ENCODE data around the gene SH2D1B.

Gene SH2D1B

DNA sequence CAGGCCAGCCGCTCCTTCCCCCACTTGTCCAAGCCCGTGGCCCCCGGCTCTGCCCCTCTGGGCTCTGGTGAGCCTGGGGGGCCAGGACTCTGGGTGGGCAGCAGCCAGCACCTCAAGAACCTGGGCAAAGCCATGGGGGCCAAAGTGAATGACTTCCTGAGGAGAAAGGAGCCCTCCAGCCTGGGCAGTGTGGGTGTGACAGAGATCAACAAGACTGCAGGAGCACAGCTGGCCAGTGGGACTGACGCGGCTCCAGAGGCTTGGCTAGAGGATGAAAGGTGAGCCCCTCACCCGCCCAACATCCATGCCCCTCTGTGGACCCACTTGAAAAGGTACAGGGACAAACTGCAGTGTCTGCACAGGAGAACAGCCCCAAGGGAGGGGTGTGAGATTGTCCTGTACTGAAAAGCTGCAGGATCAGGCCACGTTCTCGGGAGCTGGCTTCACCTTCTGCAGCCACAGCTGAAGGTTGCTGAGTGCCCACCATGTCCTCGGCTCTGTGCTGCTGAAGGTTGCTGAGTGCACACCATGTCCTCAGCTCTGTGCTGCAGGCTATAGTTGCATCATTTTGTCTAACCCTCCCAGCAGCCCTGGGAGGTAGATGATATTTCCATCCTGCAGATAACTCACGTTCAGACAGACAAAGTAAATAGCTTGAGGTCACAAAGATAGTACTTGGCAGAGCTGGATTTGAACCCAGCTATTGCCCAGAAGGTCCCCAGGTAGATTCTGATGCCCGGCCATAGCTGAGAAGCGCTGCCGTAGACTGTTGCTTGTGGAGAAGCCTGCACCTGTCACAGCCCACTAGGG is 29.8 kb downstream of the SH2D1B start:
- no peak for DNase-seq (ENCODE audit: low read depth in 2 of 2)

GRCh38 chr1:162381383-162381782 is 30.6 kb downstream of the SH2D1B start, which contains the start of gene C1orf226:
Gene C1orf226, plus strand, starts transcription at chr1:162381728. Its CDS starts 174 bp downstream, at chr1:162381902.
- no peak for DNase-seq (ENCODE audit: low read depth in 2 of 2)

DNA sequence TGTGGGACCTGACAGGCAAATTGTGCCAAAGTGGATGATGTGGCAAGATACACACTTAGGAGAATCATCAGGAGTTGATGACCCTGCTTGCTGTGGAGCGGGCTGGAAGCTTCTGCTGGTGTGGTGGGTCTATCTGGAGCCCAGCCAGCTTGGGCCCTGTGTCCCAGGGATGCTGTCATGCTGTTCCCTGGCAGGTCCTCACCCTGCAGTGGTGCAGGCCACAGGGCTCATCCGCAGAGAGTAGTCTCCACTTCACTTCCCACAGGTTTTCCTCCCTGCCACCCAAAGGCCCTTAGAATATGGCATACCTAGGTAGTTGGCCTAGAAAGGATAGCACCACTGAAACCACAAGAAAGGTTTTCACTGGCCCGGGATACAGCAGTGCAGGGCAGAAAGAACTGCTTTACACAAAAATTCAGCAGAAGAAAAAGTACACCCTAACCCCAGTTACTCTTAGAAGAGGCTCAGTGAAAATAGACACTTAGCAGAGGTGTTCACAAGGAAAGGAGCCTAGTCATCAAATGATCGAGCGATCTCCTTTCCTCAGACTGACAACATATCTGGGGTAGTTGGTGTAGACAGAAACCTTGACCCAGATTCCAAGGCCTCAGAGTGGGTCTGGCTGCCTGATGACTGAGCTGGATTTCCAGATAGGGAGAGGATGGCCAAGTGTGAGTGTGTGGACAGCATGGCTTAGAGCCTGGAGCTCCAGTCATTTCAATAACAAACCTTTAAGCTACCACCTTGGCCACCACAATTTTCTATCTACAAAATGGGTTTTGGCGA is 31.7 kb downstream of the SH2D1B start:
- no peak for DNase-seq (ENCODE audit: low read depth in 2 of 2)

- no peak for DNase-seq (ENCODE audit: low read depth in 2 of 2)
Measured at GRCh38 chr1:162376691-162377090, 35.2 kb downstream of the SH2D1B start, which contains the start of gene SPATA46. Gene SPATA46, minus strand, starts transcription at chr1:162376854. Its CDS starts 64 bp downstream, at chr1:162376790.

- no peak for DNase-seq (ENCODE audit: low read depth in 2 of 2)
Measured at GRCh38 chr1:162375463-162375862, 36.5 kb downstream of the SH2D1B start.

DNA sequence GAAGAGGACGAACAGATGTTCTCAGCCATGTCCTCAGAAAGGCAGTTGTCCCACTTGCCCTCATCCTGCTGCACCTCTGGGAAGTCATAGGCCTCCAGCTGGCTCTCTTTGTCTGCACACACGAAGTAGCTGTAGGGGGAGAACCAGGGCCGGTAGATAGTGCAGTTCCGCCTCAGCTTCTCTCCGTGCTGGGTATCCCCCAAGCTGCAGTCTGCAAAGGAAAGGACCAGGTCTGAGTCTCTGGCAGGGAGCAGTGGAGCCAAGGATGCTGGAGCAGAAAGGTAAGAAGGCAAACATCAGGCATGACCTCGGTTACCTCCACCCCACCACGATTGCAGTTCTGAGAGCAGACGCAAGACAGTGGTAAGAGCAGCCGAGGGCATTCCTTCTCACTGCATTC is 37.5 kb downstream of the SH2D1B start:
- DNase-seq (ENCODE audit: low read depth in 2 of 2): no peak

DNA sequence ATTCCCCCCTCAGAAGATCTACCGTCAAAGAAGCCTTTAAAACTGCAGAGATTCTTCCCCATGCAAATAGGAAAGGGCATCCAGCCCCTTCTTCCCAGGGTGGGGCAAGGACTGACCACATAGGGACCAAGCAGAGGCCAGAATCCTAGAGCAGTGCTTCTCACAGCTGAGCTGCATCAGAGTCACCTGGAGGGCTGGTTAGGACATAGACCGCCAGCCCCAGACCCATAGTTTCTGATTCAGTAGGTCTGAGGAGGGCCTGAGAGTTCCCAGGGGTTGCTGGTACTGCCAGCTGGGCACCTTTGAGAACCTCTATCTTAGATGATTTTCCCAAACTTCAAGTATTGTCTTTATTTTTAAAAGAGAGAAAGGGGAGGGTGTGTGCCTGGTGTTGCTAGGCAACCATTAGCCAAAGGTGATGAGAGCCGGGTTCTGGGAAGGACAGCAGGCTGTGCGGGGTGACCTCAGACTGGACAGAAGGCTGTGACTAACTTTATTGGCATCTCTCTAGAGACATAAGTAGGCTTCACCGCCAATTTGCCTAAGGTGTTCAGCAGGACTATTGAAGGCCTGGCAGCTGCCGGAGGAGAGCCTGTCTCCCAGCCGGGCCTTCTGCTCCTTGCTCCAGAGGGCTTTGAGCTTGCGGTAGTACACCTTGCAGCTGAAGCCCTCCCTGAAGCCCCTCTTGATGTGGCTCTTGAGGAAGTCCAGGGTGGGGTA is 38.2 kb downstream of the SH2D1B start:
- no peak for DNase-seq (ENCODE audit: low read depth in 2 of 2)

GRCh38 chr1:162373072-162373427 is 38.9 kb downstream of the SH2D1B start:
- no peak for DNase-seq (ENCODE audit: low read depth in 2 of 2)

DNA sequence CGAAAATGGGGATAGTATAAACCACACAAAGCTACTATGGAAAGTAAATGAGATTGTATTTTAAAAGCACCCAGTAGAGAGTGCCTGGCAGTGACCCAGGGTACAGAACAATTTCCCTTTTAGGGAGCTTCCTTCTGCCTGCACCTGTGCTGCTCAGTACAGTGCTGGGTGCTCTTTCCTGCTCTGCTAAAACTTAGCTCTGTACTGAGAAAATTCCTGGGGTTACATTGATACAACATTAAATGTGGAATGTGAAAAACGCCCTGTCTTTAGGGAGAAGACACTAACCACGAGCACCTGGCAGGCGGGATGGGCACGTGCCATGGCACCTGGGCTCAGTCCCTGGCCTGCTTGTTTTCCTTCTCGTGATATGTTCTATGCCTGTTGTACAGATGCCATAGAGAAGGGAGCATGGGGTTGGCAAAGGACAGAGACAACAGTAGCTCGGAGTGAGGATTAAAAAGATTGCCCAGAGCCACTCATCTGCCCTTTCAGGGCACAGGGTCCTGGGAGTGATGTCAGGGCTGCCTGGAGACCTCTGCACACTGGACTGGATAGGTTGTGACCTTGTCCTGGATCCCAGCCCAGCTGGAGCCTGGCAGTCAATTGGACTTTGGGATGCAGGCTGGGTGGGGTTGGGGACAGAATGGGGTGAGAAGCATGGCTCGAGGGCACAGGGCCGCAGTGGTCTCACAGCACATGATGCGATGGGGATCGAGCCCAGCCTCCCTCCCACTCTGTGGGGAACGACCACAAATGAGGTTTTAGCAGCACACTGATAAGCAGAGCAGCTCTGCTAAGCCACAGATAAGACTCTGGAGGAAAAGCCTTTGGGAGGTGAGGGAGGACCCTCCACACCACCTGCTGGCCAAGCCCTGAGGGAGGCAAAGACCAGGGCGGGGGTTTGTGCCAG is 39.5 kb downstream of the SH2D1B start:
- DNase-seq (ENCODE audit: low read depth in 2 of 2): no peak

- DNase-seq (ENCODE audit: low read depth in 2 of 2): no peak
Measured at GRCh38 chr1:162371611-162372010, 40.3 kb downstream of the SH2D1B start.

DNA sequence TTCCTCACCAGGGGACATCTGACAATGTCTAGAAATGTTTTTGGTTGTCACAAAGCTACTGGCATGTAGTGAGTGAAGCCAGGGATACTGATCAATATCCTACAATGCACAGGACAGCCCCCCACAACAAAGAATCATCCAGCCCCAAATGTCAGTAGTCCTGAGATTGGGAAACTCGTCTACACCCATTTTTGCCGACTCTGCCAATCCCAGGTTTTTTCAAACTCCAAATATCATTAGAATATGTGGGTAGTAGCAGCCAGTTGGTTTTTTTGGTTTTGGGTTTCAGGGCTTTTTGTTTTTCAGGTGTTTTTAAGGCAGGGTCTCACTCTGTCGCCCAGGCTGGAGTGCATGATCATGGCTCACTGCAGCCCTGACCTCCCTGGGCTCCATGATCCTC is 41.2 kb downstream of the SH2D1B start:
- no peak for DNase-seq (ENCODE audit: low read depth in 2 of 2)

DNA sequence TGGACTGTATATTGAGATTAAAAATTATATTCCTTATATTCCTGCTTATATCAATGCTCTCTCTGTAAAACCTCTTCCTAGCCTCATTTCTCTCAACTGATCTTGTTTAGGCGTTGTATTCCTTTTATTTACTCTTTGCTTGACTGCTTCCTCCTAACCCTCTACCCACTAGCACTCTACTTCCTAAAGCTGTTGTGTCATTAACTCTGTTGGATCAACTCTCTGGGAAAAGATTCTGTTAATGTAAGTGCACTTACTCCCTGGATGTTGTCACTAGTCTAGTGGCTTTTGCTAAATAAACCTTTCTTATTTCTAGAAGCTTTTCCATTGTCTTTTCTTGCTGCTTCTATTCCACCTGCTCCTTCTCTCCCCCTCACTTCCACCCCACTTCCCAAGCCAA is 41.8 kb downstream of the SH2D1B start:
- no peak for DNase-seq (ENCODE audit: low read depth in 2 of 2)

DNA sequence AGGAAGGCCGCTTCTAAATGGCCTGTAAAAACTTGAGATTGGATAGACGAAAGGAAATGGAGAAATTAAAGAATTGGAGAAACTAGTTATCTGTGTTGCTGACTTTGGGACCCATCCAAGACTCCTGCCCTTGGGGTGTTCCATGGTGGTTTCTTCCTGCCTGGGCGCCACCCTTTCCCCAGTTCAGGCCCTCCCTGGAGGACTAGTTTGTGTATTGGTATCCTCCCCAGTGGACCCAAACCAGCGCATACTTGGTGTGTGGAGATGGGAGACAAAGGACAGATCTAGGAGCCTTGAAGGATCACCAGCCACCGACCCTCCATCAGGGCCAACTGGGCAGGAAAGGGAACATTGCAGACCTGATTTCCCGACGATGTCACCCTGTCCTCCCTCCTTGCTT is 42.4 kb downstream of the SH2D1B start:
- DNase-seq (ENCODE audit: low read depth in 2 of 2): no peak

- no peak for DNase-seq (ENCODE audit: low read depth in 2 of 2)
Measured at GRCh38 chr1:162368451-162368850, 43.5 kb downstream of the SH2D1B start.

- DNase-seq (ENCODE audit: low read depth in 2 of 2): no peak
Measured at GRCh38 chr1:162367772-162368171, 44.2 kb downstream of the SH2D1B start.

- DNase-seq (ENCODE audit: low read depth in 2 of 2): no peak
Measured at GRCh38 chr1:162367073-162367472, 44.9 kb downstream of the SH2D1B start.

GRCh38 chr1:162366671-162367070 is 45.3 kb downstream of the SH2D1B start:
- DNase-seq (ENCODE audit: low read depth in 2 of 2): no peak

- no peak for DNase-seq (ENCODE audit: low read depth in 2 of 2)
Measured at GRCh38 chr1:162366149-162366548, 45.8 kb downstream of the SH2D1B start.

DNA sequence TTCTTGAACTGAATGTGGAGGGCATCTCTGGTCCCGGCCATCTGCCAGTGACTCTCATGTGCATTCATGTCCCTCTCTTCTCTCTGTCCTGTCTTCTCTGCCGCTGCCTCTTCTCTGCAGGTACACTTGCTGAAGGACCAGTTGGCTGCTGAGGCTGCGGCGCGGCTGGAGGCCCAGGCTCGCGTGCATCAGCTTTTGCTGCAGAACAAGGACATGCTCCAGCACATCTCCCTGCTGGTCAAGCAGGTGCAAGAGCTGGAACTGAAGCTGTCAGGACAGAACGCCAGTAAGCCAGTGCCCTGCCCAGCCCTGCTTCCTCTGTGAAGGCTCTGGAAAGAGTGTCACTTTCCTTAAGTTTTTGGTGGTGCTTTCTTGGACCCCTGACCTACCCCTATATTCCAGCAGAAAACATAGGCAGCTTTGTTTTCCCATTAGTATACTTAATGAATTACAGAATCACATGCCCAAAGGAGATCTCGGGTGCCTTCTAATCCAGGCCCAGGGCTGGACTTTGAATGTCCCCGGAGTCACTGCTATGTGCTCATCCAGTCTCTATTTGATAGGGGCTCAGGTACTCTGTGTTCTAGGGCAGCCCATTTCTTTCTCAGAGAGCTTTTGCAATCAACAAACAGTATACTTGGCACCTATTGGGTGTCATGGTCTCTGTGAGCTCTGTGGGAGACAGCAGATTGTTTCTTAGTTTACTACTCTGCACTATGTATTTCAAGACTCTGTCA is 46.5 kb downstream of the SH2D1B start:
- no peak for DNase-seq (ENCODE audit: low read depth in 2 of 2)

GRCh38 chr1:162364498-162364897 is 47.4 kb downstream of the SH2D1B start:
- DNase-seq (ENCODE audit: low read depth in 2 of 2): no peak

DNA sequence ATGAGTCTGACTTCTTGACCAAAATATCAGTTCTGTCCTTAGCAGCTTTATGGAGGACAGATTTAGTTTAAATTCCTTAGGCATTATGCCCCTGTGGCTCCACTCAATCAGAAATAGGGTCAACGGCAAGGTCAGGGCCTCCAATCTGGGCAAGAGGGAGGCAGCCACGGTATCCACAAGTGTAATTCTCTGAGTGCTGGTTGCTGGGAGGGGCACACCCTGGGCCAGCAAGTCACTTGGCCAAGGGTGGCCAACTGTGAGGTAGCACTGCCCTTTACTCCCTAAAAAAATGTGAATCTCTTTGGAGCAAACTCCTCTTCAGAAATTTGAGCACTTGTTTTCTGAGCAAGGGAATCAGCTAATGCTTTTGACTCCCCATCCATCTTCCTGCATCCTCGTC is 48.1 kb downstream of the SH2D1B start:
- no peak for DNase-seq (ENCODE audit: low read depth in 2 of 2)
